Epithelial cell of proximal tubule (primary cell): ENCODE measurements around the gene MYCBPAP. TPM values are rescaled to one million over a fixed set of nuclear protein-coding genes. Genes with fewer than 3 reads are reported as not detected.

Source experiments
- DNase-seq: peaks from one replicate; pipeline ENCODE4 v3.0.0-alpha.2; 2011; ENCODE audit warnings: low read depth
- H3K4me3 ChIP-seq: 2 replicates; pipeline ENCODE4 v1.5.1; 2011; ENCODE audit warnings: low read depth, mild to moderate bottlenecking, low read length
- CTCF ChIP-seq: conservative IDR thresholded peaks from 2 replicates; pipeline ENCODE4 v1.5.1; 2012; ENCODE audit warnings: low read depth, mild to moderate bottlenecking, low read length
- total RNA-seq: library from RNA; depleted of rRNA; stranded (reverse); fragments of >200 nt; gene quantifications from 2 replicates; pipeline ENCODE4 v1.2.3, GENCODE V29; 2015

MYCBPAP gene
- total RNA-seq, 1 donor from 2014 or later: 0.58 TPM

GRCh38 chr17:50467855-50468303 lies 40.4 kb upstream of the MYCBPAP start:
- no peak for DNase-seq
- no peak for TF ChIP-seq CTCF
- no peak overlapping the region for H3K4me3 ChIP-seq

- no peak for TF ChIP-seq CTCF
Measured at GRCh38 chr17:50468304-50469207, 39.7 kb upstream of the MYCBPAP start, which contains the start of gene CHAD. CHAD (minus strand) TSS chr17:50468880; CDS start chr17:50468813, 67 bp downstream.

GRCh38 chr17:50469208-50469605 lies 39.0 kb upstream of the MYCBPAP start:
- TF ChIP-seq CTCF: no peak
- no peak for DNase-seq
- no peak overlapping the region for H3K4me3 ChIP-seq

More at GRCh38 chr17:50468304-50469207, 39.7 kb upstream of the MYCBPAP start, which contains the start of gene CHAD:
- H3K4me3 ChIP-seq: no peak within 1 kb of the TSS
- DNase-seq: no peak

GRCh38 chr17:50469671-50470305 lies 38.5 kb upstream of the MYCBPAP start:
- no peak for DNase-seq
- no peak overlapping the region for H3K4me3 ChIP-seq
- TF ChIP-seq CTCF: no peak

GRCh38 chr17:50470426-50470825 lies 37.8 kb upstream of the MYCBPAP start:
- no peak for TF ChIP-seq CTCF
- no peak for DNase-seq
- H3K4me3 ChIP-seq: no peak overlapping the region

- H3K4me3 ChIP-seq: no peak overlapping the region
- DNase-seq: no peak
- TF ChIP-seq CTCF: no peak
Measured at GRCh38 chr17:50471009-50471905, 37.0 kb upstream of the MYCBPAP start.
